Measurements from ENCODE around the gene TTYH2.

DNA sequence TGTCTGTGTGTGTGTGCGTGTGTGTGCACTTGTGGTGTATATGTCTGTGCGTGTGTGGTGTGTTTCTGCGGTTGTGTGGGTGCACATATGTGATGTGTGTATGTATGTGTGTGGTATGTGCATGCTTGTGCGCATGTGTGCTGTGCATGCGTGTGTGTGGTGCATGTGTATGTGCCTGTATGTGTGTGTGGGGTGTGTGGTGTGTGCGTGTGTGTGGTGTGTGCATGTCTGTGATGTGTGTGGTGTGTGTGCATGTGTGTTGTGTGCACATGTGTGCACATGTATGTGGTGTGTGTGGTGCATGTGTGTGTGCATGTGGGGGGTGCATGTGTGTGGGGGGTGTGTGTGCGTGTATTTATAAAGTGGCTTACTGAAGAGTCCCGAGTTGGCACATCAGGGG lies 37.7 kb downstream of the TTYH2 start:
- TF ChIP-seq GATA2 (IDR thresholded peaks at IDR 0.05; ENCODE audit: low read depth, low read length) (no peak), GATA3 (IDR thresholded peaks at IDR 0.05; ENCODE audit: low read depth, low read length) (no peak)

All from SH-SY5Y (cell line).